GM21825 (cell line): ENCODE data around the gene KCTD11.
A peak's percentile ranks its signal among the peaks of the same experiment; 100 is the strongest.

Experiments
- ATAC-seq: cut with Tn5 transposase; IDR thresholded peaks from one replicate; pipeline ENCODE4 v1.9.1; 2021; ENCODE audit warnings: mild to moderate bottlenecking, moderate library complexity; ENCODE audit not compliant: unreplicated experiment

The KCTD11 gene

GRCh38 chr17:7370853-7371252 lies 18.9 kb downstream of the KCTD11 start:
- no peak for ATAC-seq

DNA sequence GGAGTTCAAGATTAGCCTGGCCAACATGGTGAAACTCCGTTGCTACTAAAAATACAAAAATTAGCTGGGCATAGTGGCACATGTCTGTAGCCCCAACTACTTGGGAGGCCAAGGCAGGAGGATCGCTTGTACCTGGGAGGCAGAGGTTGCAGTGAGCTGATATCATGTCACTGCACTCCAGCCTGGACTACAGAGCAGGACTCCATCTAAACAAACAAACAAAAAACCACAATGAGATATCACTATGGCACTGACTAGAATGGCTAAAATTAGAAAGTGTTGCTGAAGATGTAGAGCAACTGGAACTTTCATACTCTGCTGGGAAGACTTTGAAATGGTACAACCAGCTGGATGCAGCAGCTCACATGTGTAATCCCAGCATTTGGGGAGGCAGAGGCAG lies 22.4 kb downstream of the KCTD11 start:
- ATAC-seq = no peak

- no peak for ATAC-seq
These were observed 27.2 kb downstream of the KCTD11 start for GRCh38 chr17:7379134-7379533.

DNA sequence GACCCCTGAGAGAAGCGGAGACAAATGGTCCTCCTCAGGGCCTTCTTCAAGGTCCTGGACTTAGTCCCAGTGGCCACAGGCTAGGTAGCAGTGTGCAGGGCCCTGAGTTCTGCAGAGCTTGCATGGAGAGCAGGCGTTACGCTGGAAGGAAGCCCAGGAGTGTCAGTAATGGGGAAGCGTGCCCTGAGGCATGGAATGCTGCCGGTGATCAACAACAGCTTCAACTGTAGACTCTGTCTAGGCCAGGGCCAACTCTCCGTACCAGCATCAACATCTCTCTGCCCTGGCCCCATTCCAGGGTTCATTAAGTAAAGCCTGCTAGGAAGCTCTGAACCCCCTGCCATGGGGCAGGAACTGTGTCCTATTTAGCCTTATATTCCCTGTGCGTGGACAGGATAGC lies 28.4 kb downstream of the KCTD11 start:
- no peak for ATAC-seq

GRCh38 chr17:7380855-7381683 lies 29.1 kb downstream of the KCTD11 start, which contains the start of gene TNK1:
TSS of gene TNK1 (plus strand) at chr17:7381089. CDS start at chr17:7382927, 1,838 bp downstream.
- no peak for ATAC-seq

GRCh38 chr17:7382901-7383300 lies 30.9 kb downstream of the KCTD11 start:
- no peak for ATAC-seq

DNA sequence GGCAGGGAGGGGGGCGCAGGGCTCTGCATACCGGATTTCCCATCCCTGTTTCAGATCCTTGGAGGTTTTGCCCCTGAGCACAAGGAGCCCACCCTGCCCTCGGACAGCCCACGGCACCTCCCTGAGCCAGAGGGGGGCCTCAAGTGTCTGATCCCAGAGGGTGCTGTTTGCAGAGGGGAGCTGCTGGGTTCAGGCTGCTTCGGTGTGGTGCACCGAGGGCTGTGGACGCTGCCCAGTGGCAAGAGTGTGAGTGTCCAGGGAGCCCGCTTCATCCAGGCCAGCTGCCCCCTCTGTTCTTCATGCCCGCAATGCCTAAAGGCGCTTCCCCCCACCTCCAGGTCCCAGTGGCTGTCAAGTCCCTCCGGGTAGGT lies 31.4 kb downstream of the KCTD11 start:
- no peak for ATAC-seq

GRCh38 chr17:7383742-7384488 lies 32.0 kb downstream of the KCTD11 start:
- no peak for ATAC-seq

DNA sequence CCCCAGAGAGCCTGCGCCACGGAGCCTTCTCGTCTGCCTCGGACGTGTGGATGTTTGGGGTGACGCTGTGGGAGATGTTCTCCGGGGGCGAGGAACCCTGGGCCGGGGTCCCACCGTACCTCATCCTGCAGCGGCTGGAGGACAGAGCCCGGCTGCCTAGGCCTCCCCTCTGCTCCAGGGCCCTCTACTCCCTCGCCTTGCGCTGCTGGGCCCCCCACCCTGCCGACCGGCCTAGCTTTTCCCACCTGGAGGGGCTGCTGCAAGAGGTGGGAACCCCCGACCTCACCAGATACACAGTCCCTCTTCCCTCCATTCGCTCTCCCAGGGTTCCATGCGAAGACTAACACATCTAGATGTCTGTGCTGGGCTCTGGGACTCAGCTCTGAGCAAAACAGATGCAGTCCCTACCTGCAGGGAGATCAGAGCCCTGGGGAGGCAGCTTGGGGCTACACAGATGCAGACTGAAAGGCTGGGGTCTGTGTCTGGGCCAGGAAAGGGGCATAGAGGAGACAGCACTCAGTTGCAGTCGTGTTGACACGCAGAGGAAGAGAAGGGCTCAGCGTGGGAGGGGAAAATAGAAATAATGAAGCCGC lies 32.6 kb downstream of the KCTD11 start:
- ATAC-seq = no peak

DNA sequence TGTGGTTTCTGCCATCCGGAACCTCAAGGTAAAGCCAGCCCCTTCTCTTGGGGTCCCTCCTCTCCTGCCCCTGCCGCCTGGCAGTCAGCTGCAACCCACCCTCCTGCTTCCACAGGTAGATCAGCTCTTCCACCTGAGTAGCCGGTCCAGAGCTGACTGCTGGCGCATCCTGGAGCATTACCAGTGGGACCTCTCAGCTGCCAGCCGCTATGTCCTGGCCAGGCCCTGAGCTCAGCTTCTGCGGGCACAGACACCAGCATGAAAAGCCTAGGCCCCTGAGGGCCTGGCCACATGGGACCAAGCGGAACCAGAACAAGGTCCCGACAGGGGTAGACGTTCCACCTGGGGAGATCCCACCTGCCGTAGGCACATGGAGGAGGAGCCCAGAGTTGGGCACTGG lies 36.9 kb downstream of the KCTD11 start:
- ATAC-seq = no peak

DNA sequence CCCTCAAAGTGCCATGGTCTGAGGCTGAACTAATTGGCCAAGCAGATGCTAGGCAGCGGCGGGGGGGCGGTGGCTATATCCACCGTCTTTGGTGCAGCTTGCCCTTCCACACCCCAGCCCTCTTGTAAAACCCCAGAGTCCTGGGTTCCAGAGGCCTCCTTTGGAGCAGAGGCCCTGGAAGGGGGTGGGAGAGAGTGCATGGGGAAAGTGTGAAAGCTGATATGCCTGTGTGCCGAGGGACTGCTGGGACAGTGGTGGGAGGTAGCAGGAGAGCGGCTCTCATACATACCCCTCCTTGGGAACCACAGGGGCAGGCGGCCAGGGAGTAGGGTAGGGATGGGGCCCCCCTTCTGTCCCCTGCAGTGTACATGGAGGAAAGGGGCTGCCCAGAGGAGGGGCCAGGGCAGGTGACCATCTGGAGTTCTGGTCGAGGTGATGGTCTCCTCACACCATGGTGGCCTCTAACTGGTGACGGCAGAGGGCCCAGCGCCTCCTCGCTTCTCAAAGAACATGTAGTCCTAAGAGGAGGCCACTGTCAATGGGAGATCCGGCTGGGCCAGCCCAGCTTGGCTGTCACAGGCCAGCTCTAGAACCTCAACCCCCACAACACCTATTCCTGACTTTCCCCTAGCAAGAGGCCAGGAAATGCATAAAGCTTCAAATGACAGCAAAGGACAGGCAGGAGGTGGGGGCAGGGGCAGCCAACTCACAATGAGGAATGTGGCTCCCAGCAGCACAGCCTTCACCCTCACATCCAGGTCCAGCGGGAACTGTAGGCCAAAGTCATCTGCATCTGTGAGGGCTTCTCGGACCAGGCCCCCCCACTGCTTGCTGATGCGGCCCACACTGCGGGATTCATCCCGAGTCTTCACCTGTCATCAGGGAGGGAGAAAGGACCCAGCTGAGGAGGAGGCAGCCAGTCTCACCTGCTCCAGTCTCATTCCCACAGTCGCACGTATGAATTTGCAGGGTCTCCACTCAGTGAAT lies 38.3 kb downstream of the KCTD11 start:
- no peak for ATAC-seq

DNA sequence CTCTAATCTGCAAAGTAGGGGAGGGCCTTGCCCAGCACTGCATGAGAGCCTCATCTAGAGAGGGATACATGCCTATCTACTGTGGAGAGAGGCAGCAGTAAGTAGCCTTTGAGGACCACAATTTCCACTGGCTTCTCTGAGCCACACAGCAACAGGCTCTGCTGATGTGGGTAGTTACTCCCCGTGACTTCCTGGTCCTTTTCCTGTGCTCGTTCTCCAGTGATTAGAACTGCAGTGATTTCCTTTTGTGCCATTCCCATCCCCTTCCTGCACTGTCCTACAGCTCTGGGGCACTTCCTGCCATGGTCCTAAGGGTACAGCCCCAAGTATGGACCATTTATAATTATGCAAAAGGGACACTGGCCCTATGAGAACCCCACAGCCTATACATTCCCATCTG lies 39.3 kb downstream of the KCTD11 start:
- ATAC-seq = no peak

DNA sequence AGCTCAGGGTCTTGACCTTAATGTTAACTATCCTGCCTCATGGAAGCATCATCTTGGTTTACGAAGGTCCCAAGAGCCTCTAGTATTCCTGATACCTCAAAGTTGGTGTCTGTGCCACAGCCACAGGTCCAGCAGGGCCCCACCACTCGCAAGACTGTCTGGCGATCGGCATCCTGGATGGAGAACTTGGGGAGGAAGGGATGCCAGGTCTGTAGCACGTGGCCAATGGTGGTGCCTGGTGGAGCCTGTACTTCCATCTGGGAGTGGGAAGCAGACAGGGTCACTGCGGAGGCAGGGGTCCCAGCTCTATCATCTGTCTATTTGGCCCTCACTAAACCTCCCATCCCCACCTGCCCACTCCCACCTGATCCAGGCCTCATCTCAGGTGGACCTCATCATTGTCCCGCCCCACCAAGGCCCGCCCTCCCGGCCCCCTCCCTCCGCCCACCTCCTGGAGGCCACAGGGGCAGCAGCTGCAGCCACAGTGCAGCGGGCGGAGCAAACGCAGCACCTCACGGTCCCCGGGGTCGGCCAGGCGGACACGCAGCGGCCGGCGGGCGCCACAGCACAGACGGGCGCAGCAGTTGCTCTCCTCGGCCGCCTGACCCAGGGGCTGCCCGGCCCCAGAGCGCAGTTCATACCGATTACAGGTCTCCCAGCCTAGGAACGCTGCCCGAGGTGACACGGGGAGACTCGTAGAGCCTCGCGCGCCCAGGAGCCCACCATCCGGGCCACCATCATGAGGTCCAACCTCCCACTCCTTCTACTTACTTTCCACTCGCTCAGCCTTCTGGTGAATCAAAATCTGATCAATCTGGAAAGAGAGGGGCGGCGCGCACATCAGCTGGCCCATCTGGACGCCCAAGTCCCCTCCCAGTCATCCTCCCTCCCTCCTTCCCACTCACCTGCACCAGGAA lies 41.0 kb downstream of the KCTD11 start:
- no peak for ATAC-seq

DNA sequence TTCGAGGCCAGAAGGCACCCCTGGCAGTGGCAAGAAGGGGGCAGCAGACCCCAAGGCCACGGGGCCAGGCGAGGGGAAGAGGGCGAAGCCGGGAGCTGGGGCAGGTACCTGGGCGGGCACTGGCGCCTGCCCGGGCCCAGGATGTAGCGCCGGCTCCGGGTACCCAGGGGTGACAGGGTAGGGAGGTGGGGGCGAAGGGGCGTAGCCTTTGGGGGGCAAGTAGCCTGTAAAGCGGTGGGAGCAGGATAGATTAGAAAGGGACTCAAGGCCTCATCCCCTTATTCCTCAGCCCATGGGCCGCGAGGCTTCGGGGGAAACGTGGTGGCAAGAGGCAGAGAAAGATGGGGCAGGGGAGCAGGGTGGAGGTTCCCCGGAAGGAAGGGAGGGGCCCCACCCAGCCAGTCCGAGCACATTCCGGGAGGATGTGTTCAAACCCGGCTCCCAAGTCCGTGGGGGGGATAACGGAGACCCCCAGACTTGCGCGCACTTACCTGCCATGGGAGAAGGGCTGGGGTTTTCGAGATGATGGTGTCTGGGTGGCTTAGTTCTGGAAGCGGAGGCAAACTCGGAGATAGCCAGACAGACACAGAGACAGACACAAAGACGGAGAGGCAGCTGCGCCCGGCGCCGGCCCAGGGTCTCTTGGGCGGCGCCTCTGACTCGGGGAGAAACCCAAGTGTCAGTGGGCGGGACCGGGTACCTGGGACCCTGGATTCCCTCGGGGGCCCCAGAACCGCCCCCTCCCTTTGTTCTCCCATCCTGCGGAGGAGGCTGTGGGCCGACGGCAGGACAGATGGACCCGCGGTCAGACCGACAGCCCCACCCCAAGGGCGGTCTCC lies 41.9 kb downstream of the KCTD11 start:
- ATAC-seq = peak; percentile 45

- ATAC-seq = peak; percentile 67
These were observed 42.7 kb downstream of the KCTD11 start, which contains the start of gene PLSCR3 for GRCh38 chr17:7394452-7395191. TSS of gene PLSCR3 (minus strand) at chr17:7394525. CDS start at chr17:7394110, 415 bp downstream.

GRCh38 chr17:7396147-7396546 lies 44.2 kb downstream of the KCTD11 start:
- ATAC-seq = no peak

DNA sequence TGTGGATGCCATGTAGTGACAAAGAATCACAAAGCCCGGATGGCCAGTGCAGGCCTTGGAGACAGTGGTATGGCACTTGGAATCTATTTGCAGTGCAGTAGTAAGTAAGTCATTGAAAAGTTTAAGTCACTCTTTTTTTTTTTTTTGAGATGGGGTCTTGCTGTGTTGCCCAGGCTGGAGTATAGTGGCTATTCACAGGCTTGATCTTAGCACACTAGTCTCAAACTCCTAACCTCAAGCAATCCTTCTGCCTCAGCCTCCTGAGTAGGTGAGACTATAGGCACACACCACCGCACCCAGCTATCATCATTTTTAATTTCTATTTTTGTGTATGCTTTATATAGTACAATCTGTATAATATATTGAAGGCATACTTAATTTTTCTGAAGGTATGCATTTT lies 46.6 kb downstream of the KCTD11 start:
- no peak for ATAC-seq
